ENCODE measurements around the gene FHDC1.
A peak's percentile ranks its signal among the peaks of the same experiment; 100 is the strongest.

Gene FHDC1

GRCh38 chr4:152961773-152962115, 25.6 kb downstream of the FHDC1 start:
- no peaks in the 10 kb centered on the region for H3K9me3 ChIP-seq (ENCODE audit: control insufficient read depth, low read length)
- no peaks in the 10 kb centered on the region for H3K27me3 ChIP-seq (ENCODE audit: control insufficient read depth, insufficient read depth, low read length)
- peaks cover 44% of the 10 kb centered on the region for H3K4me1 ChIP-seq
- no peak overlapping the region for H3K9ac ChIP-seq
- peak overlapping the region; percentile 16 for H3K4me2 ChIP-seq (ENCODE audit: low read length)
- H2AFZ ChIP-seq, result no peak overlapping the region
- peaks cover 2% of the 10 kb centered on the region for H3K79me2 ChIP-seq
- TF ChIP-seq, protein P1, sequence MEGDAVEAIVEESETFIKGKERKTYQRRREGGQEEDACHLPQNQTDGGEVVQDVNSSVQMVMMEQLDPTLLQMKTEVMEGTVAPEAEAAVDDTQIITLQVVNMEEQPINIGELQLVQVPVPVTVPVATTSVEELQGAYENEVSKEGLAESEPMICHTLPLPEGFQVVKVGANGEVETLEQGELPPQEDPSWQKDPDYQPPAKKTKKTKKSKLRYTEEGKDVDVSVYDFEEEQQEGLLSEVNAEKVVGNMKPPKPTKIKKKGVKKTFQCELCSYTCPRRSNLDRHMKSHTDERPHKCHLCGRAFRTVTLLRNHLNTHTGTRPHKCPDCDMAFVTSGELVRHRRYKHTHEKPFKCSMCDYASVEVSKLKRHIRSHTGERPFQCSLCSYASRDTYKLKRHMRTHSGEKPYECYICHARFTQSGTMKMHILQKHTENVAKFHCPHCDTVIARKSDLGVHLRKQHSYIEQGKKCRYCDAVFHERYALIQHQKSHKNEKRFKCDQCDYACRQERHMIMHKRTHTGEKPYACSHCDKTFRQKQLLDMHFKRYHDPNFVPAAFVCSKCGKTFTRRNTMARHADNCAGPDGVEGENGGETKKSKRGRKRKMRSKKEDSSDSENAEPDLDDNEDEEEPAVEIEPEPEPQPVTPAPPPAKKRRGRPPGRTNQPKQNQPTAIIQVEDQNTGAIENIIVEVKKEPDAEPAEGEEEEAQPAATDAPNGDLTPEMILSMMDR (IDR thresholded peaks at IDR 0.05), result no peak
- peak overlapping the region; percentile 96 for H3K27ac ChIP-seq
- no peak overlapping the region for H3K4me3 ChIP-seq (ENCODE audit: low read depth, low read length)
- no peaks in the 10 kb centered on the region for H3K36me3 ChIP-seq (ENCODE audit: control insufficient read depth, insufficient read depth, low read length)

DNA sequence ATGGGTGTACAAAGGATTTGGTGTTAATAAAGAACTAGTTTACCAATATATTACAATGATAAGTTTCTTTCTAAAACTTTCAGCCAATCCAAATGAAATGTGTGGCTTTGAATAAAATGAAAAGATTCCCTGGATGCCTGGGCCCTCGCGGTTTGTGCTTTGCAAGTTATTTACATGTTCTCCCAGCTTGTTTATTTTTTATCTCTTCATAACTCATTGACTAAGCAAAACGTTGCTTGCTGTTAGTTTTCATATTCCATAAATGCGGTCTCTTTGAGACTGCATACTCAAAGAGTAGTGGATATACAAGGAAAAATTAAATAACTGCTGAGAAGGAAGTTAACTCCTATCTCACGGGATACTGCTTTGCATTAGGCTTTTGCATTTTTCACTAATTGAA, 26.0 kb downstream of the FHDC1 start:
- Histone ChIP-seq H3K9ac (no peak overlapping the region), H3K79me2 (peaks cover 2% of the 10 kb centered on the region), H3K9me3 (ENCODE audit: control insufficient read depth, low read length) (no peaks in the 10 kb centered on the region), H3K4me1 (peaks cover 41% of the 10 kb centered on the region), H3K4me2 (ENCODE audit: low read length) (no peak overlapping the region), H3K27ac (peak overlapping the region; percentile 68), H2AFZ (no peak overlapping the region), H3K36me3 (ENCODE audit: control insufficient read depth, insufficient read depth, low read length) (no peaks in the 10 kb centered on the region), H3K27me3 (ENCODE audit: control insufficient read depth, insufficient read depth, low read length) (no peaks in the 10 kb centered on the region), H3K4me3 (ENCODE audit: low read depth, low read length) (no peak overlapping the region)
- TF ChIP-seq, protein P1 (IDR thresholded peaks at IDR 0.05), result no peak

GRCh38 chr4:152964335-152964734, 28.2 kb downstream of the FHDC1 start:
- no peak overlapping the region for H3K9ac ChIP-seq
- H3K79me2 ChIP-seq, result peaks cover 2% of the 10 kb centered on the region
- peak overlapping the region; percentile 47 for H3K27ac ChIP-seq
- no peaks in the 10 kb centered on the region for H3K27me3 ChIP-seq (ENCODE audit: control insufficient read depth, insufficient read depth, low read length)
- H3K36me3 ChIP-seq (ENCODE audit: control insufficient read depth, insufficient read depth, low read length), result no peaks in the 10 kb centered on the region
- H3K4me3 ChIP-seq (ENCODE audit: low read depth, low read length), result no peak overlapping the region
- no peak overlapping the region for H3K4me2 ChIP-seq (ENCODE audit: low read length)
- H2AFZ ChIP-seq, result no peak overlapping the region
- H3K9me3 ChIP-seq (ENCODE audit: control insufficient read depth, low read length), result no peaks in the 10 kb centered on the region
- TF ChIP-seq, protein P1 (IDR thresholded peaks at IDR 0.05), result no peak
- peaks cover 44% of the 10 kb centered on the region for H3K4me1 ChIP-seq

DNA sequence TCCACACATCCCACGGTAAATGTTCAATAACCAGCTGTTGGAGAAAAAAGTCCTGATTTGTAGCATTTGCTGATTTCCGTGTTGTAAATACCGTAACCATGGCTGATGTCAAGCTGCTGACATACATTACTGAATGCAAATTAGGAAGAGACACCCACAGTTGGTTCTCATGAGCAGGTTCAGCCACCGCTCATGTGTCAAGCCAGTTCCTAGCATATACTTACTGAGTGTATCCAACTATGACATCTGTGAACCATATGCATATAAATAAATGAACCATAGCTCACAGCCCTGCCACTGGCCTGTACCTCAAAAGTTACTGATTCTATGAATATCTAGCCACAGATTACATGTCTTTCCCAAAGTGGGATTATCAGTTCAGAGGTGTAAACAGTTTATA, 29.5 kb downstream of the FHDC1 start:
- Histone ChIP-seq H3K27me3 (ENCODE audit: control insufficient read depth, insufficient read depth, low read length) (no peaks in the 10 kb centered on the region), H3K9ac (no peak overlapping the region), H3K79me2 (peaks cover 2% of the 10 kb centered on the region), H3K27ac (no peak overlapping the region), H3K9me3 (ENCODE audit: control insufficient read depth, low read length) (no peaks in the 10 kb centered on the region), H3K4me3 (ENCODE audit: low read depth, low read length) (no peak overlapping the region), H3K36me3 (ENCODE audit: control insufficient read depth, insufficient read depth, low read length) (no peaks in the 10 kb centered on the region), H2AFZ (no peak overlapping the region), H3K4me2 (ENCODE audit: low read length) (no peak overlapping the region), H3K4me1 (peaks cover 38% of the 10 kb centered on the region)
- TF ChIP-seq, protein P1 (IDR thresholded peaks at IDR 0.05), result no peak

DNA sequence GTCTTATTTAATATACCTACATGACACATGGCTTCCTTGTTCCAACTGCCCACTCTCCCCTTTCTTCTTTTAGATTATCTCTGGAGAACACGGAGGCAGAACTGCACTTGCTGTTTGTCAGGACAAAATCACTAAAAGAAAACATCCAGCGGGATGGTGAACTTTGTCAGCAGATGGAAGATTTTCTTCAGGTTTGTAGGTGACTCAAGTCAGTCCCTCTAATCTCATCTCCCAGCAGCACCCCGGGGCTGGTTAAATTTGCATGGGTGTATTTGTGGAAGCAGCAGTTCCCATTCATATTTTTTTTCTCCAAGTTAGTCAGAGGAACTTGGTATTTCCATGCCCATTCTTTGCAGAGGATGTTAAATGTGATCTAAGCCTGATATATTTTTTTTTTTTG, 31.8 kb downstream of the FHDC1 start:
- Histone ChIP-seq H3K4me3 (ENCODE audit: low read depth, low read length) (no peak overlapping the region), H3K9ac (no peak overlapping the region), H3K36me3 (ENCODE audit: control insufficient read depth, insufficient read depth, low read length) (no peaks in the 10 kb centered on the region), H3K4me2 (ENCODE audit: low read length) (peak overlapping the region; percentile 40), H3K27ac (peak overlapping the region; percentile 73), H3K79me2 (peaks cover 4% of the 10 kb centered on the region), H3K9me3 (ENCODE audit: control insufficient read depth, low read length) (no peaks in the 10 kb centered on the region), H3K27me3 (ENCODE audit: control insufficient read depth, insufficient read depth, low read length) (no peaks in the 10 kb centered on the region), H3K4me1 (peaks cover 26% of the 10 kb centered on the region), H2AFZ (no peak overlapping the region)
- TF ChIP-seq, protein P1 (IDR thresholded peaks at IDR 0.05), result no peak

All from parathyroid adenoma (tissue), 2 donors.